NCI-H345 (cell line): ENCODE results near the gene GGA3.
"Not testable (repeated sequence)": the region's sequence is repeated elsewhere in the genome, so short reads cannot be mapped to it uniquely, and the experiment has no call there.

Experiments
- DNase-seq: peaks from one replicate; lab custom pipeline; 2025; lab: John Stamatoyannopoulos, UW

Gene GGA3

GRCh38 chr17:75209061-75209460, 52.3 kb downstream of the GGA3 start:
- DNase-seq, result no peak

- no peak for DNase-seq
Measured at GRCh38 chr17:75208161-75208560, 53.2 kb downstream of the GGA3 start.

- no peak for DNase-seq
Measured at GRCh38 chr17:75207760-75208159, 53.6 kb downstream of the GGA3 start.

- DNase-seq, result not testable (repeated sequence)
Measured at GRCh38 chr17:75207050-75207407, 54.4 kb downstream of the GGA3 start.

GRCh38 chr17:75205793-75206163, 55.6 kb downstream of the GGA3 start:
- DNase-seq, result no peak

GRCh38 chr17:75205037-75205792, 56.2 kb downstream of the GGA3 start, which contains the start of gene NUP85:
Gene NUP85, plus strand, starts transcription at chr17:75205679. Its CDS starts 83 bp downstream, at chr17:75205762.
- DNase-seq, result peak; percentile 97

- DNase-seq, result no peak
Measured at GRCh38 chr17:75199886-75200618, 61.4 kb downstream of the GGA3 start.

- DNase-seq, result no peak
Measured at GRCh38 chr17:75194879-75195278, 66.5 kb downstream of the GGA3 start.

- DNase-seq, result no peak
Measured at GRCh38 chr17:75191584-75191983, 69.8 kb downstream of the GGA3 start.

- DNase-seq, result no peak
Measured at GRCh38 chr17:75188614-75189013, 72.8 kb downstream of the GGA3 start.
